ENCODE results near the gene MYLIP. TPM values are rescaled to one million over a fixed set of nuclear protein-coding genes. Genes with fewer than 3 reads are reported as not detected.

MYLIP gene
- total and polyA plus RNA-seq, 2 of the 13 experiments (the other 11 are each of a cell fraction or from before 2014, with no cell fraction given): 3.4 to 10.8 TPM

DNA sequence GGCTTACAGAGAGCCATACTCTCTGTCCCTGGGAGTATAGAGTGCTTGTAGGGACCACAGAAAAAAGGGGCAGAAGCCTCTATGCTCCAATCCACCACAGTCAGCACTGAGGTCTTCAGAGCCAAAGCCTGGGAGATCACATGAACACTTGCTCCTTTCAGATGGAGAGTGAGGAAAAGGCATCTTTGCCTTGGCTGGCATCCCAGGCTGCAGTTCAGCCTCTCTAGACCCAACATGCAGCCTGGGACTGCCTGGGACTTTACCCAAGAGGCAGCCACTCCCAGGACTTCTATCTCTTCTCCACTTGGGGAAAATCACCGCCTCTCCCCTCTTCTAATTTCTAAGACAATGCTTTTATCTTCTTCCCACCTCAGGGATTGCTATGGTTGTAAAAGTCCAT is 46.5 kb upstream of the MYLIP start:
- Histone ChIP-seq H3K79me2 (ENCODE audit: insufficient read depth, low read length) (no peaks in the 10 kb centered on the region), H2AFZ (ENCODE audit: low read length) (no peak overlapping the region), H3K4me2 (ENCODE audit: low read depth, low read length) (no peak overlapping the region), H4K20me1 (ENCODE audit: insufficient read depth, low read length) (no peaks in the 10 kb centered on the region), H3K4me3 (replicated peaks in 1 of 3; ENCODE audit: insufficient read depth in 1 of 3, low read depth in 2 of 3, low read length in 3 of 3) (no peak overlapping the region), H3K4me1 (ENCODE audit: insufficient read depth, low read length) (no peaks in the 10 kb centered on the region), H3K9ac (ENCODE audit: insufficient read depth, low read depth, low read length) (no peak overlapping the region), H3K27ac (ENCODE audit: extremely low read length, insufficient read depth, low read length) (no peak overlapping the region), H3K27me3 (ENCODE audit: control insufficient read depth in 1 of 2, insufficient read depth in 2 of 2, low read length in 2 of 2) (peaks cover 1 to 22% of the 10 kb centered on the region in 2 experiments; a peak in 3 of 5 replicates), H3K9me3 (ENCODE audit: low read length) (no peaks in the 10 kb centered on the region), H3K36me3 (replicated peaks in 1 of 2; ENCODE audit: control insufficient read depth in 1 of 2, insufficient read depth in 2 of 2, low read length in 2 of 2) (no peaks in the 10 kb centered on the region)
- no peak for ATAC-seq
- WGBS (ENCODE audit: low lambda C conversion rate): 4% methylated on average over 1 of the region's 1 CpG
- intact Hi-C loops (cut with micrococcal nuclease; ENCODE audit: unreplicated experiment): no loop called here
- POLR2A ChIA-PET: no interaction called here
- no peak for FAIRE-seq
- in situ Hi-C loops (cut with HindIII; ENCODE audit: extremely low pct_ligation_motif_present, low pct_unique_long_range_greater_than_20kb): no loop called here
- CTCF ChIA-PET (ENCODE audit: low intra/inter-chr PET ratio, low total read pairs): no interaction called here
- no TSS peak for BruUV-seq (replicated peaks)
- DNase-seq (ENCODE audit: low spot score): no peak
- TF ChIP-seq POLR2A (IDR thresholded peaks at IDR 0.05; ENCODE audit: insufficient read depth in 1 of 2, low read depth in 2 of 2, low read length in 2 of 2) (no peak), STAT5B (CRISPR knock-in tag; IDR thresholded peaks at IDR 0.05) (no peak), ZNF674 (CRISPR knock-in tag; IDR thresholded peaks at IDR 0.05; ENCODE audit: low read depth) (no peak), ZBTB49 (CRISPR knock-in tag; IDR thresholded peaks at IDR 0.05; ENCODE audit: borderline replicate concordance) (no peak), SSRP1 (CRISPR knock-in tag; IDR thresholded peaks at IDR 0.05) (no peak), FOXJ3 (CRISPR knock-in tag; IDR thresholded peaks at IDR 0.05; ENCODE audit: borderline replicate concordance) (no peak), IRF1 (CRISPR knock-in tag; IDR thresholded peaks at IDR 0.05; ENCODE audit: low read depth) (no peak), ZBTB7A (CRISPR knock-in tag; IDR thresholded peaks at IDR 0.05) (no peak), HDAC1 (CRISPR knock-in tag; IDR thresholded peaks at IDR 0.05) (no peak), ZNF550 (CRISPR knock-in tag; IDR thresholded peaks at IDR 0.05; ENCODE audit: borderline replicate concordance) (no peak), ZNF703 (CRISPR knock-in tag; IDR thresholded peaks at IDR 0.05; ENCODE audit: borderline replicate concordance) (no peak)
- TF ChIP-seq, protein P1, sequence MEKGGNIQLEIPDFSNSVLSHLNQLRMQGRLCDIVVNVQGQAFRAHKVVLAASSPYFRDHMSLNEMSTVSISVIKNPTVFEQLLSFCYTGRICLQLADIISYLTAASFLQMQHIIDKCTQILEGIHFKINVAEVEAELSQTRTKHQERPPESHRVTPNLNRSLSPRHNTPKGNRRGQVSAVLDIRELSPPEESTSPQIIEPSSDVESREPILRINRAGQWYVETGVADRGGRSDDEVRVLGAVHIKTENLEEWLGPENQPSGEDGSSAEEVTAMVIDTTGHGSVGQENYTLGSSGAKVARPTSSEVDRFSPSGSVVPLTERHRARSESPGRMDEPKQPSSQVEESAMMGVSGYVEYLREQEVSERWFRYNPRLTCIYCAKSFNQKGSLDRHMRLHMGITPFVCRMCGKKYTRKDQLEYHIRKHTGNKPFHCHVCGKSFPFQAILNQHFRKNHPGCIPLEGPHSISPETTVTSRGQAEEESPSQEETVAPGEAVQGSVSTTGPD (CRISPR knock-in tag; IDR thresholded peaks at IDR 0.05): no peak
- TF ChIP-seq, protein P2, sequence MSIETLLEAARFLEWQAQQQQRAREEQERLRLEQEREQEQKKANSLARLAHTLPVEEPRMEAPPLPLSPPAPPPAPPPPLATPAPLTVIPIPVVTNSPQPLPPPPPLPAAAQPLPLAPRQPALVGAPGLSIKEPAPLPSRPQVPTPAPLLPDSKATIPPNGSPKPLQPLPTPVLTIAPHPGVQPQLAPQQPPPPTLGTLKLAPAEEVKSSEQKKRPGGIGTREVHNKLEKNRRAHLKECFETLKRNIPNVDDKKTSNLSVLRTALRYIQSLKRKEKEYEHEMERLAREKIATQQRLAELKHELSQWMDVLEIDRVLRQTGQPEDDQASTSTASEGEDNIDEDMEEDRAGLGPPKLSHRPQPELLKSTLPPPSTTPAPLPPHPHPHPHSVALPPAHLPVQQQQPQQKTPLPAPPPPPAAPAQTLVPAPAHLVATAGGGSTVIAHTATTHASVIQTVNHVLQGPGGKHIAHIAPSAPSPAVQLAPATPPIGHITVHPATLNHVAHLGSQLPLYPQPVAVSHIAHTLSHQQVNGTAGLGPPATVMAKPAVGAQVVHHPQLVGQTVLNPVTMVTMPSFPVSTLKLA (IDR thresholded peaks at IDR 0.05): no peak
